SH-SY5Y (cell line): ENCODE measurements around the gene PKN2.

Experiments used
- GATA2 ChIP-seq: IDR thresholded peaks from 2 replicates; pipeline ENCODE4 v1.6.1; 2011; ENCODE audit warnings: mild to moderate bottlenecking, low read depth, low read length
- GATA3 ChIP-seq: IDR thresholded peaks from 2 replicates; pipeline ENCODE4 v1.6.1; 2011; ENCODE audit warnings: low read depth, mild to moderate bottlenecking, low read length, moderate library complexity

GRCh38 chr1:88751714-88752113 lies 67.6 kb downstream of the PKN2 start:
- TF ChIP-seq GATA3 (no peak), GATA2 (no peak)
